HG03565 (cell line): ENCODE data around the gene COL6A2.
"Not testable (repeated sequence)": the region's sequence is repeated elsewhere in the genome, so short reads cannot be mapped to it uniquely, and the experiment has no call there.

Experiments
- ATAC-seq: cut with Tn5 transposase; IDR thresholded peaks from one replicate; pipeline ENCODE4 v1.9.1; 2021; ENCODE audit warnings: mild to moderate bottlenecking, moderate library complexity; ENCODE audit not compliant: unreplicated experiment

COL6A2 gene

DNA sequence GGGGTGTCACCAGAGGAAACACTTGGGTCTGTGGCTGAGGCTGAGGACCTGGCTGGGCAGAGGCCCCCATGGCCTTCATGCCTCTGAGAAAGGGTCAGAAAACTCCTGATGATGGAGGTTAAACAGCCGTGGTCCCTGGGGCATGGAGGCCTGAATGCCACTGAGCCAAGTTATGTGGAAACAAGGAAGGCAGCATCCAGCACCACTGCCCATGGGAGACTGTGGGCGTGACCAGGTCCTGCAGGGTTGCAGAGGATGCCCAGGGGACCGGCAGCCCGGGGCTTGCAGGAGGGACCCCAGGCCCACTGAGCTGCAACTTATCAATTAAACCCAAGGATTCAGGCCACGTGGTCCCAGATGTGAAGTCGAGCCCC, 18.9 kb upstream of the COL6A2 start:
- no peak for ATAC-seq

DNA sequence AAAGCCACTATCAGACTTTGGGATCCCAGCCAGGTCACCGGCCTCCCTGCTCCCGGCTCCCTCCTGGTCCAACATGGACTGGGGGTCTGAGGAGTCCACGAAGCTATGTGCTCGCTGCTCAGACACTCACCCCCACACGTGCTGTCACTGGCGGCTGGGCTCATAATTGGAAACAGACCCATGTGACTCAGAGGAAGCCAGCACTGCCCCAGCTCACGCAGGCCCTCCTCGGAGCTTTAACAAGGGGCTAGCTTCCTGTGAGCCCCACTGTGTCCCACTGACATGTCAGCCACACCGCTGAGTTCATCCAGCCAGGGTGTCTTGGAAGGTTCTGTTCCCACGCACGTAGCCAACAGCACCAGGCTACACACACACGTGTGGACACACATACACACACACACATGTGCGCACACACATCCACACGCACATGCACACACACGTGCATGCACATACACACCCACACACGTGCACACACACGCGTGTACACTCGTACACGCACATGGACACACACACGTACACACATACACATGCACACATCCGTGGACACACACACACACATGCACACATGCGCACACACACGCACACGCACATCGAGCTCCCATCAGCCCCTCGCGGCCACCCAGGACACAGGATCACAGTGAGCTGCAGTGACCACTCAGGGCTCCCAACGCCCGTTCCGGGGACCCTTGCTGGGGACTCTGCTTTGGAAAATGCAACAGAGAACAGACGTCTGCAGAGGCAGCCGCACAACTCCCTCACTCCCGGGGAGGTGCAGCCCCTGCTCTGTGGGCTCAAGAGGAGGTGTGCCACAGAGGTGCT, 18.4 kb upstream of the COL6A2 start:
- ATAC-seq: no peak

DNA sequence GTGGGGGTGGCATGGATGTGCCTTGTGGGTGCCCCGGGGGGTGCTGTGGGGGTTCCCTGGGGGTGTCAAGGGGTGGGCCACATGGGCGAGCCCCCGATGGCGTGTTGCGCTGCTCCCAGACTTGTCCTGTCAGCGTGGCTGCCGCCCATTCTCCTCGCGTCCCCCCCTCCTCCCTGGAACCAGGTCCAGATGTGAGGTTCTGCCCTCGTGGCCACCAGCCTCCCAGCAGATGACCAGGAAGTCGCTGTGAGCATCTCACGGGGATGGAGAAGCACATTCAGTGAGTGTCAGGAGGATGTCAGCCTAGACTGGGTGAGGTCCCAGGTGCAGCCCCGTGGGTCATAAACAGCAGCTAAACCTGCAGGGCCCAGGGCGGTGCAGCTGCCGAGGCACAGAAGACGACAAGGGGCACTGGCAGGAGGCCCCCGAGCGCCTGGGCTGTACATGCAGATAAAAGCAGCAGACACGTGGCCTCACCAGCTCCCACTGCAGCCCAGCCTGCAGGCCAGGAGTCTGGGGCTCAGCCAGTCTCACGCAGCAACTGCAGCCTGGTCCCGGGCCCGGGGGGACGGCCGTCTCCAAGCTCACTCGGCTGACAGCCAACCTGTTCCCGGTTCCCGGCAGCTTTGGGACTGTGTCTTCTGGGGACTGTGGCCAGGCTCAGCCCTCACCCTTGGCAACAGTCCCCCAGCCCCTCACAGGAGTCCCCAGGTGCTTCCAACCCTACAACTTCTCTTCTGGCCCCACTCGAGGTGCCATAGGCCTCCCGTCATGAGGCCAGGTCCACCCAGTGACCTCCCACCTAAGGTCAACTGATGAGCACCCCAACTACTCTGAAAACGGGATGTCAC, 17.5 kb upstream of the COL6A2 start:
- no peak for ATAC-seq

DNA sequence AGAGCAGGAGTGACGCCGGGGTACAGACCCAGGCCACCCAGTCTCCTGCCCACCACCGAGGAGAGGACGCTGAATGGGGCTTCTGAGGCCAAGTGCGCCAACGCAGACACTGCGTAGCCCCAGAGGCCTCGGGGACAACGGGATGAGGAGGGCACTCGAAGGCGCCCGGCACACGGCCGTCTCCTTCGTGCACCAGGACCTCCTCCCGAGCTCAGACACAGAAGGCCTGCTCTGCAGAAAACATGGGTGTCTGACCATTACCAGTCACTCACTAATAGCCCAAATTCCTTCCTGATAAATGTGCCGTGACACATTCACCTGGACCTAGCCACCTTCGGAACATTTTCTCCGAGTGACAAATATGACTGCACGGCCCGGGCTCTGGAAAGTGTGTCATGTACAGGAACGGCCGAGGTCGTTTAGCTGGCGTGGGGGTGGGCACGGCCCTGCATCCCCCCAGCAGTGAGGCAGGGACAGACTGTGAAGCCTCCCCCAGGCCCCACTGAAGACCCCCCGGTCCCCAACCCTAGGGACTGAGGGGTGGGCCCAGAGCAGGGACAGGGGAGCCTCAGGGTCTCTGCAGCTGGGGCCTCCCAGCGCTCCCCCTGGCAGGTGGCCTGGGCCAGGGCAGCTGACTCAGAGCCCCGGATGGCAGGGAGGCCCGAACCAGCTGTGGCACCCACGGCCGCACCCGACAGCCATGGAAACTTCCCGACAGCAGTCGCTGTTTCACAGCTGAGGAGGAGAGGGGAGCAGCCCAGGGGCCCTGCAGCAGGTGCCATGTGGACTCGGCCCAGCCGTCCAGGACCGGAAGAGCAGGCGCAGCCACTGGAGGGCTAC, 16.7 kb upstream of the COL6A2 start:
- no peak for ATAC-seq

DNA sequence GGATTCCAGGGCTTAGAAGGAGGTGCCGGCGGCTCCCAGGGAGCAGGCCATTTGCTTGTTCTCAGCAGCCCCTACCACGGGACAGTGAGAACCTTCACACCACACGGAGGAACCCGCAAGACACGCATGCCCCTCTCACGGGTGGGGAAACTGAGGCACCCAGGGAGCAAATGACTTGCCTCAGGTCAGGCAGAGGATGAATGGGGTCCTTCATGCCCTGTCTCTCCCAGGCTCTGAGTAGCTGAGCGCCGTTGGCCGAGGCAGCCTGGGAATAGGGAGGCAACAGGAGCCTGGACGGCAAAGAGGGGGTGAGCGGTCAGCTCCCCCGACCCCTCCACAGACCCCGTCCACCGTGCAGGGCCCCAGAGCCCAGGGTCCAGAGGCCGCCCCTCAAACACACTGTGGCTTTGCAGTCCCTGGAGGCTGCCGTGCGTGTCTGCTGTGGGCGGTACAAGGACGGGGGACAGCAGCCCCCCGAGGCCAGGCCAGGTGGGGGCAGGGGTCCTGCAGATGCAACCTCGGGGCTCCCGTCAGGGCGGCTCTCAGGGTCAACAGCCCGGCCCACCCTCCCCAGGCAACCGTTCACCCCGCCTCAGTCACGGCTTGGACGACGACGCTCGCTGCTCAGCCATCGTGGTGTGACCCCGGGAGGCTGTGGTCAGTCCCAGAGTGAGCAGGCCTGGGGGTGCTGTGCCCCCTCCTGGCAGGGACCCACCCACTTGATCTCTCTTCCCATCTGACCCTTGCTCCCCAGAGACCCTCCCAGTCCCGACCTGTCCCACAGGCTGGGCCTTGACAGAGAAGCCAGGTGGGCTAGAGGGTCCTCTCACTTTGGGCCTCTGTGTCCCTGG, 15.8 kb upstream of the COL6A2 start:
- ATAC-seq: no peak

DNA sequence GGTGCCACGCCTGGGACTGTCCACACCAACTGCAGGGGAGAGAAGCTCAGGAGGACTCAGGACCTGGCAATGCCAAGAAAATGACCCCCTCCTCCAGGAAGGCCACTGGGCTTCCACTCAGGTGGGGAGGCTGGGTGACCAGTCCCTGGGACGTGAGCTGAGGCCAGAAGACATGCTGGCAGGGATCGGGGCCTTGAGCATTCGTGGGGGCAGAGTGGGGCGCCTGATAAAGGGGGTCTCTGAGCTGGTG, 15.3 kb upstream of the COL6A2 start:
- ATAC-seq: no peak

DNA sequence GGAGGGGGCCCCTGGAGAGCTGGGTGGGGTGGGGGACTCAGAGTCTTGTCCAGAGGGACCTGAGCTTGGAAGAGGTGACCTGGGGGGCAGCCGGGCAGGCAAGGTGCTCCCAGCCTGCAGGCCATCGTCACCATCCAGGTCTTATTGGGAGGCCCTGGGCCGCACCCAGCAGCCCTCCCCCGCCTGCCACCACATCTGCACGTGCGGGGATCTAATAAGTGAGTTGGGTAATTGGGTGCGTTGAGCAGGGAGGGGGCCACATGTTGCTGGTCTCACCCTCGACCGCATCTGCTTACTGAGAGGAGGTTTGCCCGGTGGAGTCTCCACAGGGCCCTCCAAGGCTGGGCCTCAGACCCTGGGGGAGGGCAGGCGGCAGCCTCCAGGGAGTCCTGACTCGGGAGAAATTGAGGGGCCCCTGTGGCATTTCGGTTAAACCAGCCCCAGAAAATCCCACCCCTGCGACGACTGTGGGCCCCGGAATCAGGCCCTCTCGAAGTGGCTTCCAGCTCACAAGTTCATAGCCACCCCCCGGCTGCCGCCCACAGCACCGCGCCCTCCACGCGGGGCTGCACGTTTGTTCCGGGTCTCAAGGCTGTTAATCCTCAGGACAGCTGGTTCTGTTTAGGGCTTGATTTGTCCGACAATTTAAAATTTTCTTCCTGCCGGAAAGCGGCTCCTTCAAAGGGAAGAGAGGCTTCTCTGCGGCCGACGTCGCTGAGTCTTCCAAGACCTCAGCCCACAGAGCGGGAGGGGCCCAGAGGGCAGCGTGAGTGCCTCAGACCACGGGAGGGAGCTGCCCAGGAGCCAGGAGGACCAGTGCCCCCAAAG, 14.7 kb upstream of the COL6A2 start:
- ATAC-seq: no peak

DNA sequence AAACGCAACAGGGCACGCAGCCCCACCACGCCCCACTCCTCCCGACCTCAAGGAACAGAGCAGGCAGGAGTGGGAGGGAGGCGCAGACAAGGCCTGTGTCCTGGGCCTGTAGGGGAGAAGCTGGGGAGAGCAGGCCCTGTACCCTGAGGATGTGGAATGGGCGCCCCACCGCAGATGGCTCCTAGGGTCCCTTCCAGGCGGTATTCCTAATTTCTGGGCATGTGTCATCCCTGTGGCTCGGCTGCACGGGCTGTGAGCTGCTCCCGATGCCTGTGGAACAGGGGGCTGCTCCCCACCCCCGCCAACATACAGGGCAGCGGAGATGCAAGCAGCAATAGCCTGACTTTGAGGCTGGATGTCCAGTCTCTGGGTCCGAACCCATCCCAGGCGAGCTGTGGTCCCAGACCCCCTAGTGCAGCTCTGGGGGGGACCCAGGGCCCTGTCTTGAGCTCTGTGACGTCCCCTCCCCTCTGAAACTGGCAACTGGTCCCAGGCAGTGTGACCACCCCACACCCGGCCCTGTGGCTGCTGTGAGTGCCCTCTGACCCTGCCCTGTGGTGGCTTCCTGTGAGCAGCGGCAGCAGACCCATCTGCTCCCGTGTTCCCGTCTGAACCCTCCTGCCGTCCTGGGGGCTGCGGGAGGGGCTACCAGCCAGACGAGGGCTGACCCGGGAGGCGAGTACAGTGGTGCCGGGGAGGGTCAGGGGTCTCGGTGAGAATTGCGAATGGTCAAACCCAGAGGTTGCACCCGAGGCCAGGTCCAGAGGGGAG, 13.9 kb upstream of the COL6A2 start:
- ATAC-seq: no peak

DNA sequence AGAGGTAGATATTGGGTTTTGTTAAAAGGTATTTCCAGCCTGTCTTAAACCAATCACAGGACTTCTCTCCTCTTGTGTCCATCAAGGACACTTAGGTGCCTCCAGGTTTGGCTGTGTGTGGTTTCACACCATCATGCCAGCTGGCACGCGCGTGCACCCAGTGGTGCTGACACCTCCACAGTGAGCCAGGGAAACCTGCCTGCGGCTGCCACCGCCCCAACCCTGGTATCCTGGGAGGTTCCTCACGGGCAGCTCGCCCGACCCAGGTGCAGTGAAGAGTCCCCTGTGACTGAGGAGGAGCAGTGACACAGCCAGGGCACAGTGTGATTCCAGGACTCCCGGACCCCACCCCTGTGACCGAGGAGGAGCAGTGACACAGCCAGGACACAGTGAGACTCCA, 13.2 kb upstream of the COL6A2 start:
- ATAC-seq: no peak

DNA sequence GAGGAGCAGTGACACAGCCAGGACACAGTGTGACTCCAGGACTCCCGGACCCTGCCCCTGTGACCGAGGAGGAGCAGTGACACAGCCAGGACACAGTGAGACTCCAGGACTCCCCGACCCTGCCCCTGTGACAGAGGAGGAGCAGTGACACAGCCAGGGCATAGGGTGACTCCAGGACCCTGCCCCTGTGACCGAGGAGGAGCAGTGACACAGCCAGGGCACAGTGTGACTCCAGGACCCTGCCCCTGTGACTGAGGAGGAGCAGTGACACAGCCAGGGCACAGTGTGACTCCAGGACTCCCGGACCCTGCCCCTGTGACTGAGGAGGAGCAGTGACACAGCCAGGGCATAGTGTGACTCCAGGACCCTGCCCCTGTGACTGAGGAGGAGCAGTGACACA, 12.7 kb upstream of the COL6A2 start:
- ATAC-seq: not testable (repeated sequence)

DNA sequence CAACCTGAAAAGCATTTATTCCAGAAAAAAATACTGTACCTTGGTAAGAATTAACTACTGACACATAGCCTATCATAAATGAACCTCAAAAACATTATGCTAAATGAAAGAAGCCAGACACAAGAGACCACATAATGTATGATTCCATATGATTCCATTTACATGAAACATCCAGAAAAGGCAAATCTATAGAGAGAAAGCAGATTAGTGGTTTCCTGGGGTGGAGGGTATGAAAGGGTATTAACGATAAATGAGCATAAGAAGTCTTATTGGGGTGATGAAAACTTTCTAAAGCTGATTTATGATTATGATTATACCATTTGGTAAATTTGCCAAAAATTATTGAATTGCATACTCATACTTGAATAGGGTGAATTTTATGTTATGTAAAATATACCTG, 10.3 kb upstream of the COL6A2 start:
- ATAC-seq: no peak

DNA sequence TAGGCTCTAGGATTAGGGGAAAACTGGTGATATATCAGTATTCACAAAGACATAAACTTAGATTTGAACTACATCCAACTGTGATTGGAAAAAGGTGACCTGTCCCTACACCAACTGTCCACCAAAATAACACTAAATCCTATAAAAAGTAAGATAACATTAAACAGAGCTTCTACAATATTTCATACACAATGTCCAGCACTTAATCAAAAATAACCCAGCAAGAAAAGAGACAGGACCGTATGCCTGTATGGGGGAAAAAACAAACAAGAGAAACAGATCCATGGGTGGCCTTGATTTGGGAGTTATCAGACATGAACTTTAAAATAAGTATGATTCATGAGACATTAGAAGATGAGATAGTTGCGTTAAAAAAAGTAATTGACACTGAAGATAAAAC, 9.7 kb upstream of the COL6A2 start:
- ATAC-seq: no peak

DNA sequence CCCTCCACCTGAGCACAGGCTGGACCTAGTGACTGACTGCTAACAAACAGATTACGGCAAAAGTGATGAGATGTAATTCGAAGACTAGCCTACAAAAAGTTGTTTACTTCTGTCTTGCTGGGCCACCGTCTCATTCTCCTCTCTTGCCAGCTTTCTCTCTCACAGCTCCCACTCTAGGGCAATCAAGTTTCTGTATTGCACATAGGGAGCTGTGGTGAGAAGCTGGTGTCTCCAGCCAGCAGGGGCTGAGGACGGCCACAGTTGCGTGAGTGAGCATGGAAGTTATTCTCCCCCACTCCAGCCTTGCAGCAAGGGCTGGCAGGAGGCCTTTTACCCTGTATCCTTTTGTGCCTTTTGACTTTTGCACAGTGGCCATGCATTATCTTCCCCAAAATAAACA, 8.6 kb upstream of the COL6A2 start:
- no peak for ATAC-seq

DNA sequence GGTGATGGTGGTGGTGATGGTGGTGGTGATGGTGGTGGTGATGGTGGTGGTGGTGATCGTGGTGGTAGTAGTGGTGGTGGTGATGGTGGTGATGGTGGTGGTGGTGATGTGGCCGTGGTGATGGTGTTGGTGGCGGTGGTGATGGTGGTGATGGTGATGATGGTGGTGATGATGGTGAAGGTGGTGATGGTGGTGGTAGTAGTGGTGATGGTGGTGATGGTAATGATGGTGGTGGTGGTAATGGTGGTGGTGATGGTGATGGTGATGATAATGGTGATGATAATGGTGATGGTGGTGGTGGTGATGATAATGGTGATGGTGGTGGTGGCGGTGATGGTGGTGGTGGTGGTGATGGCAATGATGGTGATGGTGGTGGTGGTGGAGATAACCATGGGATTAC, 6.8 kb upstream of the COL6A2 start:
- ATAC-seq: no peak

DNA sequence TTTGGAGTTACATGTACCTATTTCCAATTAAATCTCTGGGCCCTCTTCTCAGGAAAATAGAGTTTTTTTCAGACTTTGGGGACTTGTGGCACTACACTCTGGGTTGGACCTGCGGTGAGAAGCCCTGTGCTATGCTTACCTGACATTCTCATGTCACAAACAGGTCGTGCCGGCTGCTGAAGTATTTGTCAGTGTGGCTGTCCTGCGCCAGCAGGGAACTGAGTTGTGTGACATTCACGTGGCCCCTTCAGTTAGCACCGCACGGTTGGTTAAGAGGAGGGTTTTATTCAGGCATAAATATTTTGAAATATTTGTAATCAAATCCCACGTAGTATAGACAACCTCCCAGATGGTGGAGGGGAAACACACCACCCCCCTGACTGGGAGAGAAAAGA, 6.3 kb upstream of the COL6A2 start:
- ATAC-seq: no peak

DNA sequence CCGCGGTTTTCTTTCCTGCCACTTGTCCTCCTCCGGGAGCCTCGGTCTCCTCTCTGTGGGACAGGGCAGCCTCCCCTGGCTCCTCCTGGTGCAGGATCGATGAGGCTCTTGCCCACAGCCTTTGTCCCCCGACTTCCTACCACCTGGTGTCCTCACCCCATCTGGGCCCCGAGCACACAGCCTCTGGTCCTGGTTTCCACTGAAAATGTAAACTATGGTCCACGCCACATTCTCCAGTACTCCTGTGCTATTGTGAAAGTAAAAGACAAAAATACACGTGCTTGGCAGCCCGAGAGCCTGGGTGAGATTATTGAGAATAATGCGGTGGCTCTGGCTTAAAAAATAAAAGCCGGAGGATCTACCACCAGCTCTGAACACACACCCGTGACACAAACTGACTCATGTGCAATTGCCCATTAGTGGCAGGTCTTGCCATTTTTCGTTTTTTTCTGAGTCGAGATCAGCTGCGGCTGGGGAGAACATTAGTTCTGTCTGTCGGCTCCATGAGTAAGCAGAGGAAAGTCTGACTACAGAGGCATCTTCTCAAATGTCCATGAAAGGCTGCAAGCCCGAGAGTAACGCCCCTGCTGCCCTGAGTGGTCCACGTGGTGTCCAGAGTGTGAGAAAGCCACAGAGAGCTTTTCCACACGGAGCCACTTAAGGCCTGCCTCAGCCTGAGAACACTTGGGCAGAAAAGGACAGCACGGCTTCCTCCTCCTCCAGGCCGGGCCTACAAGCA, 5.7 kb upstream of the COL6A2 start:
- no peak for ATAC-seq

DNA sequence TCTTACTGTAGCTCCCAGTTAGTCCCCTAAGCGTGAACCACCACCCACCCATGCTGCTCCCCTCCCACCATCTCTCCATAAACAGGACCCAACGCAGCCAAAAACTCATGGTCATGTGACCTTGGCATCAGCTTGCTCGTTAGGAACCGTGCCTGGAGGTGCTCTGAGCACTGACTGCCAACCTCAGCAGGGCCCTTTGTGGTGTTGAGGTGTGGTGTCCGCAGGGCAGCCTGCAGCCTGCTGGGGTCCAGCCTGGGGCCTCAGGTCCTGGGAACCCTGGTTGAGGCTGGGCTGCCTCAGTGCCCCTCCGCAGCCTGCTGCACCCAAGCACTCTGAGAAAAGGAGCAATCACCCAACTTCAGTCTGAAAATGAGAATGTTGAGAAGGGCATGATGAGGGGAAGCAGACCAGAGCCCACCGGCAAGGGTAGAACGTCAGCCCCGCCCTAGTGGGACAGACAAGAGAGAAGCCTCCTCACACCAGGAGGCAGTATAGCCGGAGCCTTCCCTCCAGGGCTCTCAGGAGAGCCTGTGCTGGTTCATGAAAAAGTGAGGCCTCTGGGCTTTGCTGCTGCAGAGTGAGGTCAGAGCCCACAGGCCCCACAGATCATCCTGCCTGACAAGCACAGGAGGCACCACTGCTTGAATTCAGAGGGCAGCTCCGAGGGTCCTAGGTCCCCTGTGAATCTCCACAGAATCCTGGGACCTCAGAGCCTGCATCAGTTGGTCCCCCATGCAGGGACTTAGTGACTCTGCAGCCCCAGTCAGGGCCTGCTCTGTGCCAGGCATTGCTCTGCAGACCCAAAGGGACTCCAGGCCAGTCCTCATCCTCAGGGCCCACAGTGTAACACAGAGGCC, 4.9 kb upstream of the COL6A2 start:
- no peak for ATAC-seq
